ENCODE data around the gene MYBPHL.

- no peak for TF ChIP-seq CTCF (IDR thresholded peaks at IDR 0.05)
- no peak for TF ChIP-seq EP300 (IDR thresholded peaks at IDR 0.05; ENCODE audit: borderline replicate concordance in 1 of 2, low read depth in 1 of 2, low read length in 1 of 2)
- TF ChIP-seq USF1 (IDR thresholded peaks at IDR 0.05; ENCODE audit: borderline replicate concordance, low read depth) = no peak
- TF ChIP-seq RCOR1 (IDR thresholded peaks at IDR 0.05; ENCODE audit: low read length) = no peak
- TF ChIP-seq JUND (IDR thresholded peaks at IDR 0.05) = no peak
- TF ChIP-seq FOXM1 (IDR thresholded peaks at IDR 0.05; ENCODE audit: low read depth) = no peak
- no peak for TF ChIP-seq REST (IDR thresholded peaks at IDR 0.05; ENCODE audit: low read depth, low read length)
- no peak for TF ChIP-seq EZH2phosphoT487 (IDR thresholded peaks at IDR 0.05; ENCODE audit: borderline replicate concordance, low read depth)
- TF ChIP-seq GABPA (IDR thresholded peaks at IDR 0.05; ENCODE audit: low read depth) = no peak
- no peak; the same call in 1 of the 2 replicates for TF ChIP-seq GATA2 (CRISPR knock-in tag; IDR thresholded peaks at IDR 0.05)
- no peak for TF ChIP-seq RAD21 (IDR thresholded peaks at IDR 0.05; ENCODE audit: low read length)
These were observed 52.8 kb downstream of the MYBPHL start for GRCh38 chr1:109253803-109254620.
